PFSK-1 (cell line): ENCODE data around the gene LYSET.

Source experiments
- FOXP2 ChIP-seq: optimal IDR thresholded peaks from 2 replicates; pipeline ENCODE3; 2011; ENCODE audit warnings: borderline replicate concordance, control low read depth, inconsistent platforms; ENCODE audit not compliant: insufficient read depth; ENCODE audit errors: extremely low read length, extremely low read depth
- POLR2AphosphoS5 ChIP-seq: IDR thresholded peaks from 2 replicates; pipeline ENCODE4 v1.6.1; 2012; ENCODE audit warnings: low read depth, mild to moderate bottlenecking, control low read depth, low read length, moderate library complexity
- REST ChIP-seq, 2 experiments: IDR thresholded peaks; 2 replicates each; pipeline versions ENCODE4 v1.6.1 to v1.8.0; 2011 to 2012; ENCODE audit warnings: low read depth in 2 of 2, low read length in 2 of 2, control low read depth in 1 of 2, inconsistent platforms in 1 of 2, mild to moderate bottlenecking in 1 of 2, moderate library complexity in 1 of 2; ENCODE audit not compliant: insufficient read depth in 1 of 2
- TAF1 ChIP-seq: IDR thresholded peaks from 2 replicates; pipeline ENCODE4 v1.6.1; 2012; ENCODE audit warnings: low read length, control low read depth, borderline replicate concordance; ENCODE audit not compliant: insufficient read depth

DNA sequence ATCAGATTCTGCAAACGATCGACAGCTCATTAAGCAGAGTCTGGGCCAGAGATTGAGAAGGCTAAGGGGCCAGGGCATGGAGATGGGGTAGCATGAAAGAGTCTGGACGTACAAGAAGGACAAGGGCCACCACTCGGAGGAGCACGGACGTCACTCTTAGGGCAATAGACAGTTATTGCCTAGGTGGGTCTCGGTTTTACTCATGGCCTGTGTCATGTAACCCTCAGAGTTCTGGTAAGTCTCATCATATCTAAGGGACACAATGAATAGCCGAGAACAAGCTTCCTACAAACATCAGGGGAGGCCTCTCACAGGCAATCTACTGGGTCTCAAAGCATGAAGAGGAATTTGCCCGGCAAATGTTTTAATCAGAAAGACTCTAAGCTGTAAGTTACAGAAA, 39.0 kb upstream of the LYSET start:
- TF ChIP-seq TAF1 (no peak), FOXP2 (no peak), POLR2AphosphoS5 (no peak), REST (IDR thresholded peaks at IDR 0.05; ENCODE audit: insufficient read depth in 1 of 2, low read depth in 2 of 2, low read length in 2 of 2) (no peak)
